Smooth muscle cell (in vitro differentiated cells): ENCODE measurements around the gene PTPRZ1. TPM values are rescaled to one million over a fixed set of nuclear protein-coding genes. Genes with fewer than 3 reads are reported as not detected.

Source experiments
- DNase-seq: peaks from one replicate; lab custom pipeline; 2025; ENCODE audit not compliant: unreplicated experiment; lab: John Stamatoyannopoulos, UW
- H2AFZ ChIP-seq: fragments of 200-600 bp; sonication (generic); 2 replicates; pipeline ENCODE4 v1.6.0; 2016; ENCODE audit warnings: antibody characterized with exemption, low read depth, mild to moderate bottlenecking
- H3F3A ChIP-seq: fragments of 200-600 bp; sonication (generic); 2 replicates; pipeline ENCODE4 v1.6.0; 2017; ENCODE audit warnings: antibody characterized with exemption, low read depth
- H3K27ac ChIP-seq: fragments of 200-600 bp; sonication (generic); 2 replicates; pipeline ENCODE4 v1.5.1; 2016; ENCODE audit warnings: low read depth, mild to moderate bottlenecking
- H3K27me3 ChIP-seq: fragments of 200-600 bp; sonication (generic); 2 replicates; pipeline ENCODE4 v1.6.1; 2016; ENCODE audit warnings: low read depth, mild to moderate bottlenecking
- H3K36me3 ChIP-seq: fragments of 200-600 bp; sonication (generic); 2 replicates; pipeline ENCODE4 v1.5.1; 2016; ENCODE audit warnings: low read depth
- H3K4me1 ChIP-seq: fragments of 200-600 bp; sonication (generic); 2 replicates; pipeline ENCODE4 v1.5.1; 2016; ENCODE audit warnings: low read depth
- H3K4me2 ChIP-seq: fragments of 200-600 bp; sonication (generic); 2 replicates; pipeline ENCODE4 v1.6.0; 2016; ENCODE audit warnings: mild to moderate bottlenecking
- H3K4me3 ChIP-seq: fragments of 200-600 bp; sonication (generic); 2 replicates; pipeline ENCODE4 v1.5.1; 2016; ENCODE audit warnings: mild to moderate bottlenecking
- H3K79me2 ChIP-seq: fragments of 200-600 bp; sonication (generic); 2 replicates; pipeline ENCODE4 v1.6.0; 2016; ENCODE audit warnings: low read depth, mild to moderate bottlenecking
- H3K9ac ChIP-seq: fragments of 200-600 bp; sonication (generic); 2 replicates; pipeline ENCODE4 v1.6.0; 2016; ENCODE audit warnings: low read depth
- H3K9me3 ChIP-seq: fragments of 200-600 bp; sonication (generic); replicated peaks from 2 replicates; pipeline ENCODE4 v1.5.1; 2016; ENCODE audit warnings: low read depth
- H4K20me1 ChIP-seq: fragments of 200-600 bp; sonication (generic); 2 replicates; pipeline ENCODE4 v1.6.0; 2016; ENCODE audit warnings: low read depth
- WGBS: methylation state at CpG from one replicate; pipeline ENCODE4 v1.1.7; 2016; ENCODE audit warnings: low lambda C conversion rate; 5-methylcytosine and 5-hydroxymethylcytosine counted together
- polyA plus RNA-seq: library from polyadenylated mRNA; unstranded; fragments of >200 nt; fragmentation: Nextera tagmentation; extraction: Ambion mirVana; gene quantifications from 2 replicates; pipeline ENCODE4 v1.2.1, GENCODE V29; 2016
- total RNA-seq: library from RNA; depleted of rRNA; stranded (reverse); fragments of >200 nt; gene quantifications from 2 replicates; pipeline ENCODE4 v1.2.3, GENCODE V29; 2014
- TF ChIP-seq, protein P1 (sequence below): fragments of 200-600 bp; sonication (generic); IDR thresholded peaks from 2 replicates; pipeline ENCODE4 v1.5.1; 2017; ENCODE audit warnings: borderline replicate concordance, mild to moderate bottlenecking, antibody characterized with exemption; ENCODE audit not compliant: insufficient read depth, poor library complexity, severe bottlenecking

The PTPRZ1 gene
- total and polyA plus RNA-seq, 2 experiments from 2014 or later = 0.56 to 3.1 TPM

DNA sequence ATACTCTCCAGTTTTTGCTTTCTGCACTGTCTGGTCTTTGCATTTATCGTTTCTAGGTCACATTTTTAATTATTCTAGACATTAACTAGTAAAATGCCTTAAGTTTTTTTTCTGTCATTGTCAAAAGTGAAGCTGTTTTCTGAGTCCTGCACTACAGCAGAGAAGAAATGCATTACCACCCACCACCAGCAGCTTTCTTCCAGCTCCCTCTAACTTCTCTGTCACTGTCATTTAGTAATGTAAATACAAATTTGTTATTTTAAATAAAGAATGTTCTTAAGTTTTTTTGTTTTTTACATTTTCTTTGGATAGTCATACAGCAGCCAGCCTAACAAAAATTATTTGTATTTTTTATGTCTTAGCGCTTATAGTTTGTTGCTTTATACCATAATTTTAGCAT, 18.8 kb downstream of the PTPRZ1 start:
- WGBS = 81% methylated on average over 2 of the region's 2 CpGs
- Histone ChIP-seq H3K27ac (no peak overlapping the region), H3K36me3 (no peaks in the 10 kb centered on the region), H3K4me3 (no peak overlapping the region), H3K4me2 (no peak overlapping the region), H3K79me2 (no peaks in the 10 kb centered on the region), H3K4me1 (no peaks in the 10 kb centered on the region), H3K9me3 (no peaks in the 10 kb centered on the region), H2AFZ (no peak overlapping the region), H3K9ac (no peak overlapping the region), H3K27me3 (no peaks in the 10 kb centered on the region), H3F3A (no peaks in the 10 kb centered on the region), H4K20me1 (no peaks in the 10 kb centered on the region)
- no peak for DNase-seq
- TF ChIP-seq, protein P1, sequence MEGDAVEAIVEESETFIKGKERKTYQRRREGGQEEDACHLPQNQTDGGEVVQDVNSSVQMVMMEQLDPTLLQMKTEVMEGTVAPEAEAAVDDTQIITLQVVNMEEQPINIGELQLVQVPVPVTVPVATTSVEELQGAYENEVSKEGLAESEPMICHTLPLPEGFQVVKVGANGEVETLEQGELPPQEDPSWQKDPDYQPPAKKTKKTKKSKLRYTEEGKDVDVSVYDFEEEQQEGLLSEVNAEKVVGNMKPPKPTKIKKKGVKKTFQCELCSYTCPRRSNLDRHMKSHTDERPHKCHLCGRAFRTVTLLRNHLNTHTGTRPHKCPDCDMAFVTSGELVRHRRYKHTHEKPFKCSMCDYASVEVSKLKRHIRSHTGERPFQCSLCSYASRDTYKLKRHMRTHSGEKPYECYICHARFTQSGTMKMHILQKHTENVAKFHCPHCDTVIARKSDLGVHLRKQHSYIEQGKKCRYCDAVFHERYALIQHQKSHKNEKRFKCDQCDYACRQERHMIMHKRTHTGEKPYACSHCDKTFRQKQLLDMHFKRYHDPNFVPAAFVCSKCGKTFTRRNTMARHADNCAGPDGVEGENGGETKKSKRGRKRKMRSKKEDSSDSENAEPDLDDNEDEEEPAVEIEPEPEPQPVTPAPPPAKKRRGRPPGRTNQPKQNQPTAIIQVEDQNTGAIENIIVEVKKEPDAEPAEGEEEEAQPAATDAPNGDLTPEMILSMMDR = no peak

- Histone ChIP-seq H3F3A (no peaks in the 10 kb centered on the region), H3K4me3 (no peak overlapping the region), H3K27ac (no peak overlapping the region), H3K4me1 (peaks cover 8% of the 10 kb centered on the region), H3K79me2 (no peaks in the 10 kb centered on the region), H3K36me3 (no peaks in the 10 kb centered on the region), H3K27me3 (no peaks in the 10 kb centered on the region), H2AFZ (no peak overlapping the region), H3K4me2 (no peak overlapping the region), H3K9ac (no peak overlapping the region), H4K20me1 (no peaks in the 10 kb centered on the region), H3K9me3 (no peaks in the 10 kb centered on the region)
- TF ChIP-seq, protein P1 = no peak
- WGBS = 61% methylated on average over 2 of the region's 2 CpGs
- no peak for DNase-seq
Observed at GRCh38 chr7:121901026-121901425, 28.1 kb downstream of the PTPRZ1 start.

- peaks cover 8% of the 10 kb centered on the region for H3K4me1 ChIP-seq
- H2AFZ ChIP-seq = no peak overlapping the region
- WGBS = 96% methylated on average over 2 of the region's 2 CpGs
- H3K79me2 ChIP-seq = no peaks in the 10 kb centered on the region
- no peaks in the 10 kb centered on the region for H3K36me3 ChIP-seq
- H3K4me3 ChIP-seq = no peak overlapping the region
- H3K27ac ChIP-seq = no peak overlapping the region
- H3K27me3 ChIP-seq = no peaks in the 10 kb centered on the region
- H3F3A ChIP-seq = no peaks in the 10 kb centered on the region
- no peak overlapping the region for H3K4me2 ChIP-seq
- no peak for DNase-seq
- H3K9ac ChIP-seq = no peak overlapping the region
- H3K9me3 ChIP-seq = no peaks in the 10 kb centered on the region
- TF ChIP-seq, protein P1 = no peak
- H4K20me1 ChIP-seq = no peaks in the 10 kb centered on the region
Observed at GRCh38 chr7:121904120-121904519, 31.2 kb downstream of the PTPRZ1 start.

- Histone ChIP-seq H4K20me1 (no peaks in the 10 kb centered on the region), H3K9me3 (no peaks in the 10 kb centered on the region), H2AFZ (no peak overlapping the region), H3K36me3 (no peaks in the 10 kb centered on the region), H3K4me1 (peaks cover 8% of the 10 kb centered on the region), H3K4me3 (no peak overlapping the region), H3F3A (no peaks in the 10 kb centered on the region), H3K4me2 (no peak overlapping the region), H3K9ac (no peak overlapping the region), H3K27ac (no peak overlapping the region), H3K79me2 (no peaks in the 10 kb centered on the region), H3K27me3 (no peaks in the 10 kb centered on the region)
- no peak for DNase-seq
- TF ChIP-seq, protein P1 = no peak
Observed at GRCh38 chr7:121908042-121908441, 35.1 kb downstream of the PTPRZ1 start.
